CD4-positive, alpha-beta T cell (primary cell): ENCODE measurements around the gene SLC19A3. TPM values are rescaled to one million over a fixed set of nuclear protein-coding genes. Genes with fewer than 3 reads are reported as not detected.

Experiments
- ATAC-seq: fragments of 200-7000 bp; cut with Tn5 transposase; one replicate; pipeline ENCODE4 v1.10.0; 2022; ENCODE audit warnings: mild to moderate bottlenecking; ENCODE audit not compliant: poor library complexity
- CTCF ChIA-PET: fragments of 350-600 bp; sonication (Branson Sonifier 250); formaldehyde crosslinking; loops from one replicate; lab custom pipeline; 2021; ENCODE audit warnings: antibody characterized with exemption, inconsistent platforms; lab: Charles Lee
- POLR2A ChIA-PET: fragments of 350-600 bp; sonication (Branson Sonifier 250); formaldehyde crosslinking; loops from one replicate; lab custom pipeline; 2021; ENCODE audit warnings: antibody characterized with exemption, inconsistent platforms; lab: Charles Lee
- DNase-seq, 14 experiments: peaks; one replicate each; pipeline ENCODE4 v3.0.0-alpha.2; 2013 to 2020; ENCODE audit warnings: mixed read lengths in 2 of 14
- H3K27ac ChIP-seq, 2 donors: one replicate each; pipeline versions ENCODE4 v1.5.1 to v1.7.0; 2013; ENCODE audit warnings: low read length in 2 of 2, low read depth in 1 of 2, mild to moderate bottlenecking in 1 of 2
- H3K27me3 ChIP-seq, 2 experiments: 1 replicate in 1 of 2; 2 replicates in 1 of 2; pipeline versions ENCODE4 v1.6.1 to v1.7.0; 2013; ENCODE audit warnings: low read length in 2 of 2, control low read depth in 1 of 2, mild to moderate bottlenecking in 1 of 2, moderate library complexity in 1 of 2; ENCODE audit not compliant: insufficient read depth in 2 of 2, control insufficient read depth in 1 of 2
- H3K36me3 ChIP-seq: one replicate; pipeline ENCODE4 v1.6.1; 2013; ENCODE audit warnings: low read length, control low read depth; ENCODE audit not compliant: insufficient read depth
- H3K4me1 ChIP-seq: one replicate; pipeline ENCODE4 v1.6.1; 2013; ENCODE audit warnings: low read length, control low read depth; ENCODE audit not compliant: insufficient read depth
- H3K4me3 ChIP-seq: one replicate; pipeline ENCODE4 v1.5.1; 2013; ENCODE audit warnings: mild to moderate bottlenecking, low read length, moderate library complexity
- H3K9me3 ChIP-seq, 2 experiments: 1 replicate in 1 of 2; 2 replicates in 1 of 2; pipeline versions ENCODE4 v1.6.1 to v1.7.0; 2013; ENCODE audit warnings: low read length in 2 of 2, mild to moderate bottlenecking in 2 of 2, control low read depth in 1 of 2, moderate library complexity in 1 of 2; ENCODE audit not compliant: control insufficient read depth in 1 of 2, insufficient read depth in 1 of 2
- H3K27ac Mint-ChIP-seq: one replicate; pipeline ENCODE4 v1.8.0; 2020; ENCODE audit warnings: mixed read lengths
- H3K27me3 Mint-ChIP-seq: one replicate; pipeline ENCODE4 v1.8.0; 2021; ENCODE audit warnings: mixed read lengths
- H3K36me3 Mint-ChIP-seq: one replicate; pipeline ENCODE4 v1.8.0; 2021; ENCODE audit warnings: low read depth, mixed read lengths
- H3K4me1 Mint-ChIP-seq: one replicate; pipeline ENCODE4 v1.8.0; 2021; ENCODE audit warnings: low read depth, mixed read lengths
- H3K4me3 Mint-ChIP-seq: one replicate; pipeline ENCODE4 v1.8.0; 2020; ENCODE audit warnings: mild to moderate bottlenecking, mixed read lengths
- H3K9me3 Mint-ChIP-seq: one replicate; pipeline ENCODE4 v1.8.0; 2020; ENCODE audit warnings: mixed read lengths
- intact Hi-C, 2 experiments: fragments of 100-400 bp; cut with DNase I in 1 of 2; cut with micrococcal nuclease in 1 of 2; formaldehyde crosslinking; loops; one replicate each; pipeline versions ENCODE4 v1.15.1 to v1.9.0; 2023 to 2025; cut with DNase I, micrococcal nuclease
- total RNA-seq, 174 experiments: library from RNA in 2 of 174; stranded (reverse) in 2 of 174; gene quantifications; one replicate each; pipeline ENCODE4 v1.2.3 and lab custom pipeline; 2021 to 2026
- TF ChIP-seq, protein P1 (sequence below): fragments of 200-600 bp; IDR thresholded peaks from one replicate; pipeline ENCODE4 v1.8.0; 2022; ENCODE audit warnings: antibody characterized with exemption, mild to moderate bottlenecking

SLC19A3 gene
- total RNA-seq, 2 experiments from 2014 or later, result not detected

DNA sequence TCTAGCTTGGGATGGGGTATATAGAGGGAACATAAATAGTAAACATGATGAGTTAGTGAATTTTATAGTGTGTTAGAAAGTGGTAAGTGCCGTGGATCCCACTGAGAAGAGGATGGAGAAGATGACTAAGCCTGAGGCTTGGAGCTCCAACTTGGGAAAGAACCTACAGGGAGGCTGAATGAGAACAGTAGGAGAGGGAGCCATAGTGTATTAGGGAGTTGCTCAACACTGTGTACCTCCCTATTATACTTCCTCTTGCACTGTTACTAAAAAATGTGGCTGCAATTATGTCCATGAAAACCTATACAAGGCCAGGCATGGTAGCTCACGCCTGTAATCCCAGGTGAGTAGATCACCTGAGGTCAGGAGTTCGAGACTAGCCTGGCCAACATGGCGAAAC, 2.9 kb upstream of the SLC19A3 start:
- H3K4me3 Mint-ChIP-seq, result no peak overlapping the region
- TF ChIP-seq, protein P1, sequence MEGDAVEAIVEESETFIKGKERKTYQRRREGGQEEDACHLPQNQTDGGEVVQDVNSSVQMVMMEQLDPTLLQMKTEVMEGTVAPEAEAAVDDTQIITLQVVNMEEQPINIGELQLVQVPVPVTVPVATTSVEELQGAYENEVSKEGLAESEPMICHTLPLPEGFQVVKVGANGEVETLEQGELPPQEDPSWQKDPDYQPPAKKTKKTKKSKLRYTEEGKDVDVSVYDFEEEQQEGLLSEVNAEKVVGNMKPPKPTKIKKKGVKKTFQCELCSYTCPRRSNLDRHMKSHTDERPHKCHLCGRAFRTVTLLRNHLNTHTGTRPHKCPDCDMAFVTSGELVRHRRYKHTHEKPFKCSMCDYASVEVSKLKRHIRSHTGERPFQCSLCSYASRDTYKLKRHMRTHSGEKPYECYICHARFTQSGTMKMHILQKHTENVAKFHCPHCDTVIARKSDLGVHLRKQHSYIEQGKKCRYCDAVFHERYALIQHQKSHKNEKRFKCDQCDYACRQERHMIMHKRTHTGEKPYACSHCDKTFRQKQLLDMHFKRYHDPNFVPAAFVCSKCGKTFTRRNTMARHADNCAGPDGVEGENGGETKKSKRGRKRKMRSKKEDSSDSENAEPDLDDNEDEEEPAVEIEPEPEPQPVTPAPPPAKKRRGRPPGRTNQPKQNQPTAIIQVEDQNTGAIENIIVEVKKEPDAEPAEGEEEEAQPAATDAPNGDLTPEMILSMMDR, result no peak
- DNase-seq (no peak), ATAC-seq (no peak)
- no peaks in the 10 kb centered on the region for H3K9me3 Mint-ChIP-seq
- POLR2A ChIA-PET, result no interaction called here
- H3K27me3 Mint-ChIP-seq, result peaks cover 43% of the 10 kb centered on the region
- H3K36me3 Mint-ChIP-seq, result no peaks in the 10 kb centered on the region
- H3K4me1 Mint-ChIP-seq, result no peaks in the 10 kb centered on the region
- Histone ChIP-seq H3K4me1 (peaks cover 6% of the 10 kb centered on the region), H3K27ac (no peak overlapping the region), H3K9me3 (no peaks in the 10 kb centered on the region), H3K27me3 (peaks cover 13 to 25% of the 10 kb centered on the region in 2 experiments), H3K4me3 (no peak overlapping the region), H3K36me3 (no peaks in the 10 kb centered on the region)
- CTCF ChIA-PET, result no interaction called here
- no peak overlapping the region for H3K27ac Mint-ChIP-seq
- intact Hi-C loops, result no loop called here

DNA sequence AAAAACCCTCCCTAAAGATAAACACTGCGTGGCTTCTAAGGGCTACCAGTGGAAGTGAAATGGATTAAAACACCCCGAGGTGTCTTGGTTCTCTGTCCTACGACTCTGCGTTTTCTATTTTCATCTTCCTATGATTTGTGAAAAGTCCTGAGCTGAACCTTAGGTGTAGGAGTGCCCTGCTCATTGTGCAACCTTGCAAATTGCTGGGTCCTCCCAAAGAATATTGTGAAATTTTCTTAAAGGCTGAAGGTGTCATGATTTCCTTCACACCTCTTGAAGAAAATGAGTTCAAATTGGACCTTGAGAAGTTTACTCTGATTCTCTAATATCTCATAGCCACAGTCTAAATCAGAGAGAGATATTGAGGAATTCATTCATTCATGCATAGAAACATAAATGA, 1.8 kb upstream of the SLC19A3 start:
- H3K27ac ChIP-seq, result no peak overlapping the region
- peaks cover 6% of the 10 kb centered on the region for H3K4me1 ChIP-seq
- ChIA-PET CTCF (no interaction called here), POLR2A (no interaction called here)
- peaks cover 13 to 25% of the 10 kb centered on the region in 2 experiments for H3K27me3 ChIP-seq
- no peaks in the 10 kb centered on the region for H3K4me1 Mint-ChIP-seq
- H3K36me3 Mint-ChIP-seq, result no peaks in the 10 kb centered on the region
- H3K27me3 Mint-ChIP-seq, result peaks cover 43% of the 10 kb centered on the region
- ATAC-seq, result no peak
- H3K4me3 Mint-ChIP-seq, result no peak overlapping the region
- H3K27ac Mint-ChIP-seq, result no peak overlapping the region
- no peaks in the 10 kb centered on the region for H3K9me3 Mint-ChIP-seq
- H3K4me3 ChIP-seq, result no peak overlapping the region
- TF ChIP-seq, protein P1, result no peak
- H3K36me3 ChIP-seq, result no peaks in the 10 kb centered on the region
- no peak for DNase-seq
- no peaks in the 10 kb centered on the region for H3K9me3 ChIP-seq
- intact Hi-C loops, result no loop called here

DNA sequence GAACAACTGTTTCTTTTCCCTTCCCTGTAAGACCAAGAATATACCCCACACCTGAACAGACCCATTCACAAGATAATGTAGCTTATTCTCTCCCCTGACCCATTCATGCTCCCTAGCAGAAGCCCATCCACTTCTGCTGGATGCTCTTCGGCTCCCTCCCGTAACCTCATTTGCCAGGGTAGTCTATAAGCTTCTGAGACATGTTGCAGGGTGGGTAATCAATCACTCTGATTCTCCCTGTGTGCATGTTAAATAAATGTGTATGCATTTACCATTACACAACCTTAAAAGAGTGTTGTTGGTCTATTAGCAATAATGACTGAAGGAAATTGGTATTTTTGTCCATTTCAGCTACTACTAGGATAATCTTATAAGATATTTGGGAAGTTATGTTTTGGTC, 1.3 kb downstream of the SLC19A3 start:
- Histone ChIP-seq H3K27ac (no peak overlapping the region), H3K9me3 (no peaks in the 10 kb centered on the region), H3K4me1 (peaks cover 6% of the 10 kb centered on the region), H3K36me3 (no peaks in the 10 kb centered on the region), H3K27me3 (peaks cover 13 to 29% of the 10 kb centered on the region in 2 experiments), H3K4me3 (no peak overlapping the region)
- no peak overlapping the region for H3K4me3 Mint-ChIP-seq
- H3K4me1 Mint-ChIP-seq, result no peaks in the 10 kb centered on the region
- H3K9me3 Mint-ChIP-seq, result no peaks in the 10 kb centered on the region
- DNase-seq (no peak), ATAC-seq (no peak)
- no peaks in the 10 kb centered on the region for H3K36me3 Mint-ChIP-seq
- TF ChIP-seq, protein P1, result no peak
- intact Hi-C loops, result no loop called here
- H3K27me3 Mint-ChIP-seq, result peaks cover 32% of the 10 kb centered on the region
- H3K27ac Mint-ChIP-seq, result no peak overlapping the region
- CTCF ChIA-PET, result no interaction called here
- POLR2A ChIA-PET, result no interaction called here
